ENCODE measurements around the gene CELSR3.

The CELSR3 gene

DNA sequence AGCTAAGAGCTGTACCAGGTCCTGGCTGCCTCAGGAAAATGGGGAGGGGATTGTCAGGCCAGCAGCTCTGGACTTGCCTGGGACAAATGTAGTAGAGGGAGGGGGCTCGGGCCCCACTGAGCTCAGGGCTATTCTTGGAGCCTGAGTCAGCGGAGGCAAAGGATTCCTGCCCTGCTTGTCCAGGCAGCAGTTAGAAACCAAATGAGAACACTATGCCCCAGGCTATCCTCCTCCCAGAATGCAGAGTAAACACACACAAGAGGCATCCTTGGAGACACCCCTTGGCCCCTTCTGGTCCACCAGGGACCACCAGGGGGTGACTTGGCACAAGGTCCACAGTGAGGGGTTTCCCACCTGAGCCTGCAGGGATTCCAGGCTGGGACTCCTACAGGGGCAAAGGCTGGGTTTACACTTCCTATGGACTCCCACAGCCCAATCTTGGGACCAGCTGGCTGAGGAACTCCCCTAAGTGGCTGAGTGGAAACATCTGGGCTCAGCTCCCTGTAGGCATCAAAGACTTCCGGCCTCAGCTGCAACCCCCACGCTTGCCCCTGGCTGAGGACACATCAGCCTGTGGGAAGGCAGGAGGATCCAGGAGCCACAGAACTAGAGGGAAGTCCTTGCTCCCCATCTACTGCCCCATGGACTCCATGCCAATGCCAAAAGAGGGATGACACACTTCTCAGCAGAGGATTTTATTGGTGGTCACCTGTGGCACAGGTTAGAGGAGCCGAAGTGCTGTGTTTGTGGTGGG, 64.2 kb downstream of the CELSR3 start:
- no peak for DNase-seq

GRCh38 chr3:48597408-48597800, 65.3 kb downstream of the CELSR3 start:
- no peak for DNase-seq

DNA sequence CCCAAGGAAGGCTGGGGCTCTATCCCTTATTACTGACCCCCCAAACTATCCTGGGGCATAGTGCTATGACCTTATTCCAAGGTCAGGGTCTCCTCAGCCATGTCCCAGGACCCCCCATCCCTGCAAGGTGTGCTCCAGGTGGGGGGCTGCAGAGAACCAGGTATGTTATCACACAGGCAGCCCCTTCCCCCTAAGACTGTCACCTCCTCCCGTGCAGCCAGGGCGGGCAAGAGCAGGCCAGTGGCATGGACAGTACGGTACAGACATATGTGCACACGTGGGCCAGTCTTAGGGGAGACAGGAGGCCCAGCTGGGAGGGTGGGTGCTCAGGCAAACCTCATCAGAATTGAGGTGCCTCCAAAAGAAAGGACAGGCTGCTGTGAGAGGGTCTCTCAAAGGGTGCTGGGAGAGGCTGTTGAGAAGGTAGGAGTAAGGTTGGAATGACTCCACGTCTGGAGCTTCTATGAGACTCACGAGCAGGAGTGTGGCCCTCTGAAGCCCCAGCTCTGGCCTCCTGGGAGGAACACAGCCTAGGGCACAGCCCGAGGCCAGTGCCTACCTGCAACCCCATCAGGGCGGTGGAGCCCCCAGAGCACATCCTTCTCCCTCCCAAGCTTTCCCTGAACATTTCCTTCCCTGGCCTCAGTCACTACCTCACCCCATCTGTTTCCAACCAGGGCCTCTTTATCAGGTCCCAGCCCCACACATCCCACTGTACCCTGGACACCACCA, 65.8 kb downstream of the CELSR3 start:
- DNase-seq: no peak

DNA sequence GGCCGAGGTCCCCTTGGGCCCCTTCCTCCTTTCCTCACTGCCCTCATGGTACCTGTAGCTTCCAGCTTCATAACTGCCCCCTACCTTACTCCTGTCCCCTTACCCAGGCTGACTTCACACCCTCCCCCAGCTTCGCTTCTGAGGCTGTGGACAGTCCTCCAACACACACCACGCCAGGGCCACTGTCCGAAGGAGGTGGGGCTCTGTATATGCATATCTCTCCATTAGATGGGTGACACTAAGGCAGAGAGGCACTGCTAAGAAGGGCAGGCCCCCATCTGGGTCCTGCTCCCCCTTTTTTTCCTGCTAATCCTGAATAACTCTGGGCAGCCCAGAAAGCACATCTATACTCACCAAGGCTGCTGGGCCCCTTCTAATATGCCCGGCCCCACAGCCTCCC, 66.5 kb downstream of the CELSR3 start:
- no peak for DNase-seq

DNA sequence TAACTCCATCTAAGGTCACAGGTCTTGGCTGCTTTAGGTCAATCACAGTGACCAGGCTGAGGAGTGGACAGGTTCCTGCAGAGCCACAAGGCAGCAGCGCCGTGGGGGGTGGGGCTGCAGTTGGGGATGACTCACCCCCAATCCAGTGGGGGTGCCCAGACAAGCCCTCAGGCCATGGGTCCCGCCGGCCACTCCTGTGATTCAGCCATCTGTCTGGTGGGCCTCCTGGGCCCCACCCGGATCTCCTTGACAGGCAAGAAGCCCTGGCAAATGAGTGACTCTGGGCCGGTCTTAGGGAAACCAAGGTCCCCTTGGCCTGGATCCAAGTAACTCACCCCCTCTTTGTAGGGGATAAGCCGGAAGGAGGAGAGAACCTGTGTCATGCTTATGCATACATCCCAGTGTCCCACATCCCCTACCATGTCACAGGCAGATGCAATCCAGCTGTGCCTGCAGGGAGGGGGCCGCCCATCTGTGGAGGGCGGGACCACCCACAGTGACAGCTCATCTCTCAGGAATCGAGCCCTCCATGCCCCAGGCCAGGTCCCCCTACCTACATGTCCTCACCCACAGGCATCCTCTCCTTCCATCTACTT, 67.1 kb downstream of the CELSR3 start:
- DNase-seq: no peak

DNA sequence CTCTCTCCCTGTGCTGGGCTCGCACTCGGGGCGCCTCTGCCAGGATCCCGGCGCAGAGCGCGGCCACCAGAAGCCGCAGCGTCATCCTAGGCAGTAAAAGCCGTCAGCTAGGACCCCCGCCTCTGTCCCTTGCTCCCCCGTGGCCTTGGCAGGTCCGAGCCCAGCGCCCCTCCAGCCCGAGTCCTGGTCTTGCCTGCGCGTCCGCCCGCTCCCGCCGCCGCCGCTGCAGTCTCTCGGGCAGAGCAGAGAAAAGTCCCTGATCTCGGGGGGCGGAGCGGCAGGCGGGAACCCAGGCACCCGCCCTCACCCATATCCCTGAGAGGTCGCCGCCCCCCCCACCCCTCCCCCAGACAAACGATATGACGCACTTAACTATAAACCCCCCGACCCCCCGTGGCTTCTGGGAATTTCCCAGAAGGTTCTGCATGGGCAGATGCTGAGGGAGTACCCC, 67.6 kb downstream of the CELSR3 start, which contains the start of gene COL7A1:
Gene COL7A1 (minus strand): TSS at position 255 of the 451 bp plus-strand sequence. CDS start 170 bp downstream, at position 85.
- DNase-seq: no peak

DNA sequence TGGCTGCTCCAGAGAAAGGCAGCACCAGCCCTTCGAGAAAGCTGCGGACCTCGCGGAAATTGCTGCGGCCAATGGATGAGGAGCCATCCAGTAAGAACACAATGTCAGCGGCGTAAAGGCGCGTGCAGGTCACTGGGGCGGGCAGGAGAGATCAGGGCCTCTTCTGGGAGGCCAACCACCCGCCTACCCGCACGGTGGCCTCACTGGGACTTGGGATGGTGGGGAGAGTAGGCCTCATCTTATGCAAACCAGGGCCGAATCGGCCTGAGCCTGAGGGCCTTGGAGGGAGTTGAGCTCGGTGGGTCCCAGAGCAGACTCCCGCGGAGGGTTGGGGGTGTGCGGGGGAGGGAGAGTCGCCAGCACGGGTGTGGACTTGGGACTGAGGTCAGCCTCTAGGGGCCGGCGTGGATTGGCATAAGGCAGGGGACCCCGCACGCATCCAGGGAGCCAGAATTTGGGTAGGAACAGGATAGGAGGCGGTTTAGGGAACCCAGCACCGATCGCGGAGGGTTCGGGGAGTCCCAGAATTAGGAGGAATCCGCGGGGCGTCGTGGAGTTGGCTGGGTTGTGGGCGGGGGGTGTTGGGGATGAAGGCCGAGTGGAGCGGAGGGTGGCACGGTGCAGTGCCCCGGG, 68.2 kb downstream of the CELSR3 start:
- DNase-seq: no peak

- no peak for DNase-seq
Observed at GRCh38 chr3:48593337-48593736, 69.3 kb downstream of the CELSR3 start.

DNA sequence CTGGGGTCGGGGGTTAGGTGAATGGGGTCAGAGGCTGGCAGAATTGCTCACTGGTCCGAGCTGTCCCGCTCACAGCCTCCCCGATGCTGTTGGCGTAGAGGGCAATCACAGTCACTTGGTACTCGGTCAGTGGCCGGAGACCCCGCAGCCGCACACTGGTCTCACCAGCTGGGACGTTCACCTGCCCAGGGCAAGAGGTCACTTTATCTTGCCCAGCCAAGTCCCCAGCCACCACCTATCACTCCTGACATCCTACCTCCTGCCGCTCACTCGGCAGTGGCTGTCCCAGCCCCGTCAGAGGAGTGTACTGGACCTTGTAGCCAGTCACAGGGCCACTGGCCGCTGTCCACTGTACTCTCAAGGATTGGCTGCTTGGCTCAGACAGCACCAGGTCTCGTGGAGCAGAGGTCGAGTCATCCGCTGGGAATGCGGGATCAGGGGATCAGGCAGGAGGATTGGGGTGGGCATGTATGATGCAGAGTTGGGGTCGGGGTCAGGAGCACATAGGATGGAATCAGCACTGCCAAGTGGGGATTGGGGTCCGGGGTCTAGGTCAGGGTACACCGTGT, 70.1 kb downstream of the CELSR3 start:
- DNase-seq: no peak

- DNase-seq: no peak
Observed at GRCh38 chr3:48591886-48592518, 70.7 kb downstream of the CELSR3 start.

DNA sequence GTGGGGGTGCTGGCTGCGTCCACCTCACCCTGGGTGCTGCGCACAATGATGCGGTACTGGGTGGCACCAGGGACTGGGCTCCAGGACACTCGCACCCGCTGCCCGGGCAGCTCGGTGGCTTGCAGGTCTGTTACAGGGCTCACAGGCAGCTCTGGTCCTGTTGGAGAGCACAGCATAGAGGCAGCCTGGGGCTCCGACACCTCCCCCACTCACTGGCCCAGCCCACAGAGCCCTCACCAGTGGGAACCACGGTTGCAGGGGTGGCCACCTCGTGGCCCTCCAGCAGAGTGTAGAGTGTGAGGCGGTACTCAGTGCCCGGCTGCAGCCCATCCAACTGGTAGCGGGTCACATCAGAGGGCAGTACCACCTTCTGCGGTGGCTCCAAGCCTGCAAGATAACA, 71.2 kb downstream of the CELSR3 start:
- no peak for DNase-seq

- DNase-seq: no peak
Observed at GRCh38 chr3:48588230-48588629, 74.5 kb downstream of the CELSR3 start.

DNA sequence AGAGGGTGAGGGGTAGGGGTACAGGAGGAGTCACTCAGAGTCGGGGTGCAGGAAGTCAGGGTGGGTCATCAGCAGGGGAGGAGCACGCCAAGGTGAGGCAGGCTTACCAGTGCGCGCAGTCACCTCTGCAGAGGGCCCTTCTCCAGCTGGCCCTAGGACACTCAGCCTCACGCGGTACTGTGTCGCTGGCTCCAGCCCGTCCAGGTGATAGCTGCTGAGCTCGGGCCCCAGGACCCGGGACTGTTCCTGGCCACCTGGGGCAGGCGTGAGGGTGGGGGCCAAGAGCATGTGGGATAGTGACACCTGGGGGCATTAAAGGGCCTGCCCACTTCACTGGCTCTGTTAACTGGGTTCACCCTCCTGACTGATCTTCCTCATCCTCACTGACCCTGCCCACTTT, 75.0 kb downstream of the CELSR3 start:
- DNase-seq: no peak
